ENCODE measurements around the gene DCAF8L2. TPM values are rescaled to one million over a fixed set of nuclear protein-coding genes. Genes with fewer than 3 reads are reported as not detected.

Gene DCAF8L2
- total and polyA plus RNA-seq, 10 of the 15 experiments (the other 5 are each of a cell fraction or from before 2014, with no cell fraction given): not detected

DNA sequence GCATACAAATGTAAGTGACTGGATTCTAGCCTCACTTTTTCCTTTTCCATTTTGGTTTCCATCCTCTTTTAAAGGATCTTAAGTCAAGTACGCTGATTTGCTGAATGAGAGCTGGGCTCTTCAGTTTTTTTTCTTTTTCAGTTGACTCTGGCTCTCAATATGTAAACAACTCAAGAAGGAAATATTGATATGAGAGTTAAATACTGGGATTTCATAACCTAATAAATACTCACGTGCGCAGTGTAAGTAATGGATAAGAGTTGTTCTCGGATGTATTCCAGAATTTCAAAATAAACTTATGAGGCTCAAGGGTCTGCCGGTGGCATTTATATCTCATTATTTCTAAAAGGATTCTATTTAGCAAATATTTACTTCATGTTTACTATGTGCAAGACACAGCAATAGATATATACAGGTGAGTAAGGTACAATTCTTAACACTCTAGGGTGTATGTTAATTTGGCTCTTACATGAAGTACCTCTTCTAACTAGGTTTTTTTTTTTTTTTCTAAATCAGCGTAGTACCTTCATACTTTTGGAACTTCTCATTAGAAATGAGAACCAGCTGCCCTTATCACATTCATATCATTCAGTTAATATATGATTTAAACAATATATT is 206.6 kb downstream of the DCAF8L2 start (continued):
- TF ChIP-seq, protein P1, sequence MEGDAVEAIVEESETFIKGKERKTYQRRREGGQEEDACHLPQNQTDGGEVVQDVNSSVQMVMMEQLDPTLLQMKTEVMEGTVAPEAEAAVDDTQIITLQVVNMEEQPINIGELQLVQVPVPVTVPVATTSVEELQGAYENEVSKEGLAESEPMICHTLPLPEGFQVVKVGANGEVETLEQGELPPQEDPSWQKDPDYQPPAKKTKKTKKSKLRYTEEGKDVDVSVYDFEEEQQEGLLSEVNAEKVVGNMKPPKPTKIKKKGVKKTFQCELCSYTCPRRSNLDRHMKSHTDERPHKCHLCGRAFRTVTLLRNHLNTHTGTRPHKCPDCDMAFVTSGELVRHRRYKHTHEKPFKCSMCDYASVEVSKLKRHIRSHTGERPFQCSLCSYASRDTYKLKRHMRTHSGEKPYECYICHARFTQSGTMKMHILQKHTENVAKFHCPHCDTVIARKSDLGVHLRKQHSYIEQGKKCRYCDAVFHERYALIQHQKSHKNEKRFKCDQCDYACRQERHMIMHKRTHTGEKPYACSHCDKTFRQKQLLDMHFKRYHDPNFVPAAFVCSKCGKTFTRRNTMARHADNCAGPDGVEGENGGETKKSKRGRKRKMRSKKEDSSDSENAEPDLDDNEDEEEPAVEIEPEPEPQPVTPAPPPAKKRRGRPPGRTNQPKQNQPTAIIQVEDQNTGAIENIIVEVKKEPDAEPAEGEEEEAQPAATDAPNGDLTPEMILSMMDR (IDR thresholded peaks at IDR 0.05 in 2 of 3, conservative IDR thresholded peaks at IDR 0.05 in 1 of 3; ENCODE audit: control insufficient read depth in 2 of 3, extremely low read depth in 1 of 3, insufficient read depth in 1 of 3, low read depth in 3 of 3, low read length in 3 of 3): no peak
- no peak for TF ChIP-seq PML (IDR thresholded peaks at IDR 0.05; ENCODE audit: low read length)
- no peak for TF ChIP-seq KLF5 (IDR thresholded peaks at IDR 0.05; ENCODE audit: partially characterized antibody)
- TF ChIP-seq, protein P2, sequence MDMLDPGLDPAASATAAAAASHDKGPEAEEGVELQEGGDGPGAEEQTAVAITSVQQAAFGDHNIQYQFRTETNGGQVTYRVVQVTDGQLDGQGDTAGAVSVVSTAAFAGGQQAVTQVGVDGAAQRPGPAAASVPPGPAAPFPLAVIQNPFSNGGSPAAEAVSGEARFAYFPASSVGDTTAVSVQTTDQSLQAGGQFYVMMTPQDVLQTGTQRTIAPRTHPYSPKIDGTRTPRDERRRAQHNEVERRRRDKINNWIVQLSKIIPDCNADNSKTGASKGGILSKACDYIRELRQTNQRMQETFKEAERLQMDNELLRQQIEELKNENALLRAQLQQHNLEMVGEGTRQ (IDR thresholded peaks at IDR 0.05; ENCODE audit: borderline replicate concordance, low read depth, low read length): no peak
- TF ChIP-seq CHD1 (IDR thresholded peaks at IDR 0.05; ENCODE audit: low read depth, low read length): no peak
- TF ChIP-seq, protein P3, sequence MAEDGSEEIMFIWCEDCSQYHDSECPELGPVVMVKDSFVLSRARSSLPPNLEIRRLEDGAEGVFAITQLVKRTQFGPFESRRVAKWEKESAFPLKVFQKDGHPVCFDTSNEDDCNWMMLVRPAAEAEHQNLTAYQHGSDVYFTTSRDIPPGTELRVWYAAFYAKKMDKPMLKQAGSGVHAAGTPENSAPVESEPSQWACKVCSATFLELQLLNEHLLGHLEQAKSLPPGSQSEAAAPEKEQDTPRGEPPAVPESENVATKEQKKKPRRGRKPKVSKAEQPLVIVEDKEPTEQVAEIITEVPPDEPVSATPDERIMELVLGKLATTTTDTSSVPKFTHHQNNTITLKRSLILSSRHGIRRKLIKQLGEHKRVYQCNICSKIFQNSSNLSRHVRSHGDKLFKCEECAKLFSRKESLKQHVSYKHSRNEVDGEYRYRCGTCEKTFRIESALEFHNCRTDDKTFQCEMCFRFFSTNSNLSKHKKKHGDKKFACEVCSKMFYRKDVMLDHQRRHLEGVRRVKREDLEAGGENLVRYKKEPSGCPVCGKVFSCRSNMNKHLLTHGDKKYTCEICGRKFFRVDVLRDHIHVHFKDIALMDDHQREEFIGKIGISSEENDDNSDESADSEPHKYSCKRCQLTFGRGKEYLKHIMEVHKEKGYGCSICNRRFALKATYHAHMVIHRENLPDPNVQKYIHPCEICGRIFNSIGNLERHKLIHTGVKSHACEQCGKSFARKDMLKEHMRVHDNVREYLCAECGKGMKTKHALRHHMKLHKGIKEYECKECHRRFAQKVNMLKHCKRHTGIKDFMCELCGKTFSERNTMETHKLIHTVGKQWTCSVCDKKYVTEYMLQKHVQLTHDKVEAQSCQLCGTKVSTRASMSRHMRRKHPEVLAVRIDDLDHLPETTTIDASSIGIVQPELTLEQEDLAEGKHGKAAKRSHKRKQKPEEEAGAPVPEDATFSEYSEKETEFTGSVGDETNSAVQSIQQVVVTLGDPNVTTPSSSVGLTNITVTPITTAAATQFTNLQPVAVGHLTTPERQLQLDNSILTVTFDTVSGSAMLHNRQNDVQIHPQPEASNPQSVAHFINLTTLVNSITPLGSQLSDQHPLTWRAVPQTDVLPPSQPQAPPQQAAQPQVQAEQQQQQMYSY (CRISPR knock-in tag; IDR thresholded peaks at IDR 0.05): no peak
- no peak for TF ChIP-seq ZBED1 (IDR thresholded peaks at IDR 0.05; ENCODE audit: borderline replicate concordance)
- TF ChIP-seq LARP7 (IDR thresholded peaks at IDR 0.05): no peak
- TF ChIP-seq, protein P4, sequence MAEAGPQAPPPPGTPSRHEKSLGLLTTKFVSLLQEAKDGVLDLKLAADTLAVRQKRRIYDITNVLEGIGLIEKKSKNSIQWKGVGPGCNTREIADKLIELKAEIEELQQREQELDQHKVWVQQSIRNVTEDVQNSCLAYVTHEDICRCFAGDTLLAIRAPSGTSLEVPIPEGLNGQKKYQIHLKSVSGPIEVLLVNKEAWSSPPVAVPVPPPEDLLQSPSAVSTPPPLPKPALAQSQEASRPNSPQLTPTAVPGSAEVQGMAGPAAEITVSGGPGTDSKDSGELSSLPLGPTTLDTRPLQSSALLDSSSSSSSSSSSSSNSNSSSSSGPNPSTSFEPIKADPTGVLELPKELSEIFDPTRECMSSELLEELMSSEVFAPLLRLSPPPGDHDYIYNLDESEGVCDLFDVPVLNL (IDR thresholded peaks at IDR 0.05; ENCODE audit: low read depth, low read length): no peak

Measured in GM12878 (cell line).